NCI-H2196 (cell line): ENCODE data around the gene KRT7.
A peak's percentile ranks its signal among the peaks of the same experiment; 100 is the strongest.
"Not testable (repeated sequence)": the region's sequence is repeated elsewhere in the genome, so short reads cannot be mapped to it uniquely, and the experiment has no call there.

Experiments
- DNase-seq: peaks from one replicate; lab custom pipeline; 2025; ENCODE audit not compliant: unreplicated experiment; lab: John Stamatoyannopoulos, UW

KRT7 gene

GRCh38 chr12:52254965-52255751 is 22.1 kb downstream of the KRT7 start:
- DNase-seq: no peak

GRCh38 chr12:52255926-52256583 is 23.0 kb downstream of the KRT7 start:
- no peak for DNase-seq

- no peak for DNase-seq
Measured at GRCh38 chr12:52256584-52256935, 23.5 kb downstream of the KRT7 start.

GRCh38 chr12:52257074-52257551 is 24.1 kb downstream of the KRT7 start:
- DNase-seq: no peak

GRCh38 chr12:52257922-52258321 is 24.9 kb downstream of the KRT7 start:
- DNase-seq: not testable (repeated sequence)

GRCh38 chr12:52258335-52258901 is 25.4 kb downstream of the KRT7 start:
- no peak for DNase-seq

GRCh38 chr12:52259657-52260243 is 26.7 kb downstream of the KRT7 start:
- no peak for DNase-seq

- DNase-seq: no peak
Measured at GRCh38 chr12:52260361-52261207, 27.5 kb downstream of the KRT7 start.

- DNase-seq: no peak
Measured at GRCh38 chr12:52261208-52261484, 28.1 kb downstream of the KRT7 start.

GRCh38 chr12:52262286-52262685 is 29.2 kb downstream of the KRT7 start:
- DNase-seq: no peak

GRCh38 chr12:52263761-52264434 is 30.9 kb downstream of the KRT7 start:
- DNase-seq: no peak

GRCh38 chr12:52264435-52264825 is 31.4 kb downstream of the KRT7 start:
- no peak for DNase-seq

- DNase-seq: peak; percentile 65
Measured at GRCh38 chr12:52266514-52266913, 33.5 kb downstream of the KRT7 start.

GRCh38 chr12:52267266-52267665 is 34.2 kb downstream of the KRT7 start:
- no peak for DNase-seq

GRCh38 chr12:52267699-52268098 is 34.7 kb downstream of the KRT7 start:
- DNase-seq: no peak

GRCh38 chr12:52268212-52268611 is 35.2 kb downstream of the KRT7 start:
- DNase-seq: no peak

- no peak for DNase-seq
Measured at GRCh38 chr12:52270541-52271070, 37.6 kb downstream of the KRT7 start.

- no peak for DNase-seq
Measured at GRCh38 chr12:52271158-52271557, 38.1 kb downstream of the KRT7 start.

- DNase-seq: no peak
Measured at GRCh38 chr12:52274521-52275120, 41.6 kb downstream of the KRT7 start, which contains the start of gene KRT86. Gene KRT86, plus strand, starts transcription at chr12:52274645. Its CDS starts 27,272 bp downstream, at chr12:52301917.

GRCh38 chr12:52275686-52276085 is 42.6 kb downstream of the KRT7 start:
- DNase-seq: no peak
